ENCODE measurements around the gene NSD2. TPM values are rescaled to one million over a fixed set of nuclear protein-coding genes. Genes with fewer than 3 reads are reported as not detected.

Gene NSD2
- total and polyA plus RNA-seq, 3 donors from 2014 or later, result 108 to 144 (median 124) TPM

- 71 to 91% methylated on average over 11 to 24 of the region's 27 CpGs for WGBS, 2 donors
- Histone ChIP-seq H3K4me1 (peaks cover 7% of the 10 kb centered on the region), H3K27me3 (no peaks in the 10 kb centered on the region), H3K27ac (peak overlapping the region in 1 of 2 donors; percentile 11), H3K36me3 (ENCODE audit: low read depth, missing control alignments) (no peaks in the 10 kb centered on the region), H3K4me3 (no peak overlapping the region), H3K9me3 (no peaks in the 10 kb centered on the region)
- no peak for DNase-seq
- TF ChIP-seq CTCF (IDR thresholded peaks at IDR 0.05) (no peak), POLR2A (IDR thresholded peaks at IDR 0.05) (no peak)
- intact Hi-C loops (cut with DNase I; ENCODE audit: low total_unique reads), result no loop called here
Measured at GRCh38 chr4:1984406-1985191, 113.4 kb downstream of the NSD2 start.

DNA sequence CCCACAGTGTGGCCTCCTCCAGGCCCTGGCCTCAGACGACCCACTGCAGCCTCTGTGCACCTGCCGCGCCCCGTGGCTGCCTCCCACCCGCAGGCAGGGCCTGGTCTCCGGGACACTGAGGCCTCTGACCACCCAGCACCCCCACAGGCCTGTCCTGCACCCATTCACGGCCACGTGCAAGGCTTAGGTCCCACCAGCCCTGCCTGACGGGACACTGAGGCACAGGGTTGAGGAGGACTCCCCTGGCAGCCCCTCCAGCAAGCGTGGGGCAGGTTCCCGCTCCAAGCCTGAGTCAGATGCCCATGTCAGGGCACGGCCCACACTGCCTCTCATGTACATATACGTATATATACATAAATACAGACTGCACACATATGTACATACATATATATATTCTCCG lies 114.1 kb downstream of the NSD2 start:
- Histone ChIP-seq H3K4me1 (peaks cover 7% of the 10 kb centered on the region), H3K36me3 (ENCODE audit: low read depth, missing control alignments) (no peaks in the 10 kb centered on the region), H3K4me3 (no peak overlapping the region), H3K27ac (no peak overlapping the region), H3K9me3 (no peaks in the 10 kb centered on the region), H3K27me3 (no peaks in the 10 kb centered on the region)
- intact Hi-C loops (cut with DNase I; ENCODE audit: low total_unique reads), result no loop called here
- TF ChIP-seq POLR2A (IDR thresholded peaks at IDR 0.05) (no peak), CTCF (IDR thresholded peaks at IDR 0.05) (no peak)
- WGBS, 2 donors, result 82 to 100% methylated on average over 6 to 14 of the region's 14 CpGs
- DNase-seq, result no peak

- Histone ChIP-seq H3K27ac (no peak overlapping the region), H3K4me1 (peaks cover 7% of the 10 kb centered on the region), H3K9me3 (no peaks in the 10 kb centered on the region), H3K27me3 (no peaks in the 10 kb centered on the region), H3K4me3 (no peak overlapping the region), H3K36me3 (ENCODE audit: low read depth, missing control alignments) (no peaks in the 10 kb centered on the region)
- DNase-seq, result no peak
- WGBS, 2 donors, result 91 to 92% methylated on average over 10 to 54 of the region's 54 CpGs
- intact Hi-C loops (cut with DNase I; ENCODE audit: low total_unique reads), result no loop called here
- no peak for TF ChIP-seq POLR2A (IDR thresholded peaks at IDR 0.05)
- no peak for TF ChIP-seq CTCF (IDR thresholded peaks at IDR 0.05)
Measured at GRCh38 chr4:1985780-1986577, 114.8 kb downstream of the NSD2 start.

- no peak for DNase-seq
Measured at GRCh38 chr4:1986578-1987210, 115.5 kb downstream of the NSD2 start.

More at GRCh38 chr4:1986578-1987210, 115.5 kb downstream of the NSD2 start:
- H3K9me3 ChIP-seq, result no peaks in the 10 kb centered on the region
- no peaks in the 10 kb centered on the region for H3K27me3 ChIP-seq
- 79 to 88% methylated on average over 8 to 22 of the region's 22 CpGs for WGBS, 2 donors
- intact Hi-C loops (cut with DNase I; ENCODE audit: low total_unique reads), result no loop called here
- no peak overlapping the region for H3K27ac ChIP-seq
- no peak overlapping the region for H3K4me3 ChIP-seq
- TF ChIP-seq CTCF (IDR thresholded peaks at IDR 0.05), result no peak
- TF ChIP-seq POLR2A (IDR thresholded peaks at IDR 0.05), result no peak
- H3K4me1 ChIP-seq, result peaks cover 7% of the 10 kb centered on the region
- H3K36me3 ChIP-seq (ENCODE audit: low read depth, missing control alignments), result no peaks in the 10 kb centered on the region

Data from testis (tissue), 3 donors.